Left forelimb (tissue), 1 donor: ENCODE data around the gene ASB6.
"Not testable (repeated sequence)": the region's sequence is repeated elsewhere in the genome, so short reads cannot be mapped to it uniquely, and the experiment has no call there.

Source experiments
- DNase-seq: peaks from one replicate; pipeline ENCODE4 v3.0.0-alpha.2; 2018; ENCODE audit warnings: low spot score

The ASB6 gene

GRCh38 chr9:129643706-129644105 lies 1.8 kb upstream of the ASB6 start:
- DNase-seq, result no peak

GRCh38 chr9:129640871-129641749 lies 841 bp downstream of the ASB6 start:
- no peak for DNase-seq

- no peak for DNase-seq
These were observed 1.7 kb downstream of the ASB6 start for GRCh38 chr9:129640086-129640870.

GRCh38 chr9:129639756-129640085 lies 2.2 kb downstream of the ASB6 start:
- no peak for DNase-seq

- DNase-seq, result no peak
These were observed 2.8 kb downstream of the ASB6 start for GRCh38 chr9:129639034-129639630.

- DNase-seq, result no peak
These were observed 4.1 kb downstream of the ASB6 start for GRCh38 chr9:129637673-129638439.

GRCh38 chr9:129637102-129637501 lies 4.8 kb downstream of the ASB6 start:
- no peak for DNase-seq

GRCh38 chr9:129636343-129636742 lies 5.6 kb downstream of the ASB6 start:
- not testable (repeated sequence) for DNase-seq

DNA sequence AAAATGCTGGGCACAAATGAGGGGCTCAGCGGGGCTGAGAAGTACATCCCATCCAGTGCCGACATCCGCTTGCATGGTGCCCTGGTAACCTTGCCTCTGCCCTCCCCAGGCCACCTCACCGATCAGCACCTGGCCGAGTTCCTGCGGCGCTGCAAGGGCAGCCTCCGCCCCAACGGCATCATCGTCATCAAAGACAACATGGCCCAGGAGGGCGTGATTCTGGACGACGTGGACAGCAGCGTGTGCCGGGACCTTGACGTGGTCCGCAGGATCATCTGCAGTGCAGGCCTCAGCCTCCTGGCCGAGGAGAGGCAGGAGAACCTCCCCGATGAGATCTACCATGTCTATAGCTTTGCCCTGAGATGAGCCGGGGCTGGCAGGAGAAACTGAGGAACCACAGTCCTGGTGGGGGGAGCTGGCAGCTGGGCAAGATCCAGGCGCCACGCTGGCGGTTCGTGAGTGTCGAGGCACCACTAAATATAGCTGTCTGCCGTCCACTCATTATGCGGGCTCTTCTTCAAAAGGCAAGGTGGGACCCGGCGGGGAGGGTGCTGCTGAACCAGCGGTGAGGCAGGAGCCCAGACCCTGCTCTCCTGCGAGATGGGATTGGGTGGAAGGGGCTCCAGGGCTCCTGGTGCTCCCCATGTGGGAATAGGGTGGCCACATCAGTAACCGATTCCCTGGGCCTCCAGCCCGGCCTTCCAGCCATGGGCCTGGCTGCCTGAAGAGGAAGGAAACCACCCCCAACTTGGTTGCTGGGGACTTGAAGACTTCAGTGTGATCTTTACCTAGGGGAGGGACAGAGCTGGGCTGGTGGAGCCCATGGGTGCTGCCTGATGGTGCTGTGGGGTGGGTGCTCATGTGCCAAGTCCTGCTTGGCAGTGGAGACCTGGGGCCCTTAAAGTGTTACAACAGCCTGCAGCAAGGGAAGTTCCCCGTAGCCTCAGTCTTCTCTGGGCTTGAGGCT lies 6.6 kb downstream of the ASB6 start:
- no peak for DNase-seq

GRCh38 chr9:129633848-129634247 lies 8.1 kb downstream of the ASB6 start:
- DNase-seq, result no peak

DNA sequence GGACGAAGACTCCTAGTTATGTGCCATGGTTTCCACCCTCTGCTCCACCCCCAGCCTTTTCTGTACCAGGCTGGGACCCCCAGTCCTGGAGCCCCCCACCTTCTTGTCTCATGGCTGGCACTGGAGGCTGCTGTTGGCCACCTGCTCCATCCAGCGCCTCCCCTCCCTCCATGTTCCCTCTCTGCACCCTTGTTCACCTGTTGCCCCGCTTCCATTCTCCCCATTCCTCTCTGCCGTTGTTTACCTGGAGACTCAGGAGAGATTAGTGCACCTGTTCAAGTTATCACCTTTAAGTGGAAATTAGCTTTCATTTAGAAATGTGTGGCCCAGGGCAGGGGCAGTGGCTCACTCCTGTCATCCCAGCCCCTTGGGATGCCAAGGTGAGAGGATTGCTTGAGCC lies 8.7 kb downstream of the ASB6 start:
- no peak for DNase-seq

GRCh38 chr9:129632460-129632859 lies 9.5 kb downstream of the ASB6 start:
- DNase-seq, result no peak

GRCh38 chr9:129631674-129632129 lies 10.2 kb downstream of the ASB6 start:
- DNase-seq, result no peak

DNA sequence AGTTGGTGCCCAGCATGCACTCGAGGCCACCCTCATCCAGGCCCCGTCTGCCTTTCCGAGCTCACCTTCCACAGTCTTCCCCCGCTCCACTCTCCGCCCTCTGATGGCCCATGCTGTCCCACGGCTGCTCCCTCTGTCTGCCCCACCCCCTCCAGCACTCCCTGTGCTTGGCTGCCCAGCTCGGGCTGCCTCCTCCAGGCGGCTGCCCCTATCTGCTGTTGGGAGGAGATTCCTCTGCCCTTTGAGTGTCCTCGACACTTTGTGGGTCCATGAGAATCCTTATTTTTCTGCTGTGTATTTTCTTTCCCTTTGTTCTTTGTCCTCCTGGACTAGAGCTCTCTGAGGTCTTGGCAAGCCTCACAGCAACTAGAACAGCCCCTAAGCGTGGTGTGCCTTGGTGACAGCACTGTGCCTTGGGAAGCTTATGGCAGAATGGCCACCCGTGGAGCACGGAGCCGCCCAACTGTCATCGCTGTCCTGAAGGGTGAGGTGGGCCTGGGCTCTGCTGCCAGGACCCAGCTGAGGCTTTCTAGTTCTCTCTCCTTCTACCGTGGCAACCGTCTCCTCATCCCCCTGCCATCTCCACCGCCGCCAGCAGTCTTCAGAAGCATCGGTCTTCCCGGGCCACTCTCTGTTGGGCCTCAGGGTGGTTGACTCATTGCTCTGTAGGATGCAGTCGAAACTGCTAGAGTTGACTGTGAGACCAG lies 10.8 kb downstream of the ASB6 start:
- DNase-seq, result no peak

DNA sequence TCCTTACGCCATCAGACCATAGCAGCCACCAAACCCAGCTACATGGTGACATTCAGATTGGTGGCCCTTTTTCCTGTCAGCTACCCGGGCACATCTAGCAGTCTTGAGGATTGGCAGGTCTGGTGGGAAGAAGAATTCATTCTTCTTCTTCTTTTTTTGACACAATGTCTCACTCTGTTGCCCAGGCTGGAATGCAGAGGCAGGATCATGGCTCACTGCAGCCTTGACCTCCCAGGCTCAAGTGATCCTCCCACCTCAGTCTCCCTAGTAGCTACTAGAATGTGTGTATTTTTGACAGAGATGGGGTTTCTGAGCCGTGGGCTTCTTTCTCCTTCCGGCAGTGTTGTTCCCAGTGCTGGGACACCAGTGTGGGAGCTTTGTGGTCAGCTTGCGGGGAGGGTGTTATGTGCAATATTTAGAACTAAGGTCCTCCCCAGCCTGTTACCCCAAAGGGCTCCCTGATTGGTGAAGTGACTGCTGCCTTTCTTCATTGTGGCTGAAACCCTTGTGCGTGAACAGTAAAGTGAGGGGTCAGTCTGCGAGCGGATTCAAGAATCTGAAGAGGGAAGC lies 12.6 kb downstream of the ASB6 start:
- DNase-seq, result no peak

- DNase-seq, result no peak
These were observed 13.2 kb downstream of the ASB6 start for GRCh38 chr9:129628709-129629108.

DNA sequence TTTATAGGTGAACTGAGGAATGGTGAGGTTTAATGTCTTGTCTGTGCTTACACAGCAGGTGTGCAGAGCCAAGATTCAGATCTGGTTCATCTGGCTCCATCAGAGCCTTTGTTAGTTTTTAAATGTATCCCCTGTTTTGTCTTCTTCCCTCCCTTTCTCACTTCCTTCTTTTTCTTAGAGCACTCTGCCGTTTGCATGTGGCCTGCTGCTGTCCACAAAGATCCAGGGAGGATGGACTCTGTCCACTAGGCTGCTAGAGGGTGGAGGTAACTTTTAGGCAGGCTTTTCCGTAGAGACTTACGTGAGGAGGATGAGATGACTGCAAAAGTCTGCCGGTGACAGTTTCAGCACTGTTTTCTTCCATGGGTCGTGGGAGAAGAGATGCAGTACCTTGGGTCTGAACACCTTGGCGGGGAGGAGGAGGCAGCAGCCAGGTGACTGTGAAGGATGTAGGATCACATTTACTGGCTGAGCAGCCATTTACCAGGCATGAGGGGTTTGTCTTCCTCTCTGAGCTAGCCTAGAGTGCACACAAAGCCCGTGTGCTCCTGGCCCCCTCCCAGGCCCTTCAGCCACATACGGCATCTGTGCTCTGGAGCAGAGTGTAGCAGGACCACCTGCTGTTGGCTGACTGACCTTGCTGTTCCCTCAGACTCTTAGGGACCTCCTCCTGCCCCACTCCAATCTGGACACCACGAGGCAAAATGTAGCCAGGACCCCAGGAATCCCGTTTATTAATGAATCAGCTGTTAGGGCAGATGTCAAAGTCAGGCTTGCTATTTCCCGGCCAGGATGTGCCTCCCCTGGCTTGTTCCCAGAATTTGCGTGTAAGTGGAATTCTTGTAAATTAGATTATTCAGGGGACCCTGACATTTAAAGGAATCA lies 14.2 kb downstream of the ASB6 start:
- no peak for DNase-seq

- DNase-seq, result no peak
These were observed 15.2 kb downstream of the ASB6 start for GRCh38 chr9:129626625-129627284.
